A549 treated with CORT108297 at 1 μM for 4 hours (cell line): ENCODE measurements around the gene PBOV1. TPM values are rescaled to one million over a fixed set of nuclear protein-coding genes. Genes with fewer than 3 reads are reported as not detected.

ENCODE experiments used
- total RNA-seq: library from RNA; stranded (reverse); fragments of 200-300 nt; extraction: Qiagen RNA extraction; gene quantifications from 5 replicates; pipeline ENCODE4 v1.2.3, GENCODE V29; 2022

The PBOV1 gene
- not detected in 5 replicates for total RNA-seq

DNA sequence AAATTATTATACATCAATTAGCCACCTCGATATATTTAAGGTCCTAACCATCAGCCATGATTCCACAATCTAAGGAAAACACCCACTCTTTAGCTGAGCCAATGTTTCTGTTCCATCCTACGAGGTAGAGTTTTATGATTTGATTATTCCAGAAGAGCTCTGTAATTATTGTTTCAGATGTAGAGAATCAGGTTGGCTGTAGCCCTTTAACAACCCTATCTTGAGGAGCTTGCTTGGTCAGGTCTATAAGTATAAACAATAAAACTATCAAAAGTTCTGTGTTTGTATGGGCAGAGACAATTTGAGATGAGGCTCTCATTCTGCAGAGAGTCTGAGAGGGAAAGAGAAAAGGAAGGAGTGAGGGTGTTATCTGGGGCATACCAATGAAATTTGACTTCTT, at the start of gene PBOV1:
PBOV1 (minus strand) TSS at position 43 of the 400 bp plus-strand sequence. CDS start 96 bp downstream, outside the sequence.

Other genes with a start within 250 kb of the PBOV1 start
- gene PERP, start 111.1 kb downstream of the PBOV1 start, total RNA-seq, result 85.2 to 91.7 TPM (median 85.9 TPM) in 5 replicates
- gene ARFGEF3, start 56.6 kb downstream of the PBOV1 start, total RNA-seq, result 0.47 to 0.65 TPM (median 0.53 TPM) in 5 replicates
- not detected in 5 replicates for gene SMIM28, start 159.4 kb upstream of the PBOV1 start, total RNA-seq
- gene HEBP2, start 185.7 kb upstream of the PBOV1 start, total RNA-seq, result 16.0 to 37.1 TPM (median 36.2 TPM) in 5 replicates